IMR-90 (cell line): ENCODE measurements around the gene GPX4. TPM values are rescaled to one million over a fixed set of nuclear protein-coding genes. Genes with fewer than 3 reads are reported as not detected.

Source experiments
- RFX5 ChIP-seq: IDR thresholded peaks from 2 replicates; pipeline ENCODE4 v1.8.0; 2012; ENCODE audit warnings: low read depth, mild to moderate bottlenecking, low read length, moderate library complexity
- USF2 ChIP-seq: fragments of 150-350 bp; IDR thresholded peaks from 2 replicates; pipeline ENCODE4 v1.6.1; 2017; ENCODE audit warnings: mild to moderate bottlenecking, antibody characterized with exemption, low read length, low read depth
- polyA plus RNA-seq, 3 experiments: library from polyadenylated mRNA; depleted of rRNA; stranded (reverse); fragments of >200 nt; gene quantifications; 2 replicates each; pipeline ENCODE4 v1.2.3, GENCODE V29; 2012; ENCODE audit warnings: low replicate concordance in 1 of 3
- total RNA-seq: library from RNA; depleted of rRNA; stranded (reverse); fragments of >200 nt; gene quantifications from 2 replicates; pipeline ENCODE4 v1.2.3, GENCODE V29; 2012

Gene GPX4
- total and polyA plus RNA-seq, 2 of the 4 experiments (the other 2 are of a cell fraction) = 357 to 1,083 TPM

GRCh38 chr19:1105873-1106840, 2.4 kb downstream of the GPX4 start (continued):
- TF ChIP-seq USF2 (no peak), RFX5 (no peak)
